Eye (tissue), 1 donor: ENCODE data around the gene CLPSL2.
A peak's percentile ranks its signal among the peaks of the same experiment; 100 is the strongest.
"Not testable (repeated sequence)": the region's sequence is repeated elsewhere in the genome, so short reads cannot be mapped to it uniquely, and the experiment has no call there.

Experiments used
- DNase-seq: peaks from one replicate; pipeline ENCODE4 v3.0.0-alpha.2; 2015

The CLPSL2 gene, protein sequence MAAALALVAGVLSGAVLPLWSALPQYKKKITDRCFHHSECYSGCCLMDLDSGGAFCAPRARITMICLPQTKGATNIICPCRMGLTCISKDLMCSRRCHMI

DNA sequence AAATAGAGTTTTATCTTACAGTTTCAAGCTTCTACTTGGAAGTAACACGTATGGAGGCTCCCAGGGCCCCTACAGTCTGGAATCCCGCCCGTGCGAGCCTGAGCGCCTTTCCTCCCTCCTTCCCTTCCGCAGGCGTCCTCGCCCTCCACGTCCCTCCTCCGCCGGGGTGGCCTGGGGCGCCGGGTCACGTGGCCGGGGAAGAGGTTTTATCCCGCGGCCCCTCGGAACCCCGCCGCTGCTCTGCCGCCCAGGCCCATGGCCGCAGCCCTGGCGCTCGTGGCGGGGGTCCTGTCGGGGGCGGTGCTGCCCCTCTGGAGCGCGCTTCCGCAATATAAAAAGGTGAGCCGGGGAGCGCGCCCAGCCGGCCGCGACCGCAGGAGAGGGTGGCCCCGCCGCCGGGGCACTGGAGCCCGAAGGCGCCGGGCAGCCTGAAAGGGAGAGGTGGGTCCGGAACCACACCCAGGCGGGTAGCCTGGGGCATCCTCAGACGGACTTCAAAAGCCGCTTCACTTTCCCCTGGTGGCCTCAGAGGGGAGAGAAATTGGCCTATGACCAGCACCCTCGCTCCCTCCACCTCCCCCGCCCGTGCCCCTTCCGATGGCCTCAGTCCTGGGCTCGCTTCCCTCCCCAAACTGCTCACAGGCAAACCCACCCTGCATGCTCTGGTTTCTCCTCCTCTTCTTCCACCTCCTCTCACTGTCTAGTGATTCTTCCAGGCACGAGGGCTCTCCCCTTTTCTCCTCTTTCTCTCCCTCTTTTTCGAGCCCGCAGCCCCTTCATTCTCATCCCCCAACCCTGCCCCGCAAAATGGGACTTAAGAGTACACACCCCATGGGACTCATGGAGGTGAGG, at the start of gene CLPSL2:
TSS of gene CLPSL2 (plus strand) at position 235 of the 852 bp plus-strand sequence. CDS start at position 256, 21 bp downstream.
- peak; percentile 58 for DNase-seq

DNA sequence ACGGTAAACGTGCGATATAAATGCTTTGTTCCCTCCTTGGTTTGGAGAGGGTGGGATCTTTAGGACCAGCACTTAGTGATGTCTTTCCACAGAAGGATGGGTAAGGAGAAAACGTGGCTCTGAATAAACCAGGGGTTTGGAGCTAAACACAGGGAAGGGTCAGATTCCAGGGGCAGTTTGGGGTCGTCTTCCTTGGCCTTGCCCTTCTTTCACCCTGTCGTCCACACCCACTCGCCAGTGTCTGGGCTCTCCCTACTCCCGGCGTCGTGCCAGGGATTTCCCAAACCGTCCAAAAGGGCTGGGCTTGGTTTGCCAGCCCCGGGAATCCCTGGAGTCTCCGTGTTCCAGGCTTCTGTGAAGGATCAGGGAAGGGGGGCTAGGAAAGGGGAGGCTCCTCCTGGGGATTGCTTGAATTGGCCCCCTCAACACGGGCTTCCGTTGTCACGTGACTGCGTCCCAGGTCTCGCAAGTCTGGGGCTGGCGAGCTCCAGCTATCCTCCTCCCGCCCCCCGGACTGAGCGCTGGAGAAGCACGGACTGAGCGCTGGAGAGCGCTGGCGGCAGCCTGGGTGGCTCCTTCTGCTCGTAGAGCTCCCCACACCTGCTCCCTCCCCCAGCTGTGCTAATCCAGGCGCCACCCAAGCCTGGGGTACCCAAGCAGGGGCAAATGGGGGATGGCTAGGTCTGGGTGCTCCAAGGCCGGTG, 49.0 kb upstream of the CLPSL2 start:
- DNase-seq, result peak; percentile 78

DNA sequence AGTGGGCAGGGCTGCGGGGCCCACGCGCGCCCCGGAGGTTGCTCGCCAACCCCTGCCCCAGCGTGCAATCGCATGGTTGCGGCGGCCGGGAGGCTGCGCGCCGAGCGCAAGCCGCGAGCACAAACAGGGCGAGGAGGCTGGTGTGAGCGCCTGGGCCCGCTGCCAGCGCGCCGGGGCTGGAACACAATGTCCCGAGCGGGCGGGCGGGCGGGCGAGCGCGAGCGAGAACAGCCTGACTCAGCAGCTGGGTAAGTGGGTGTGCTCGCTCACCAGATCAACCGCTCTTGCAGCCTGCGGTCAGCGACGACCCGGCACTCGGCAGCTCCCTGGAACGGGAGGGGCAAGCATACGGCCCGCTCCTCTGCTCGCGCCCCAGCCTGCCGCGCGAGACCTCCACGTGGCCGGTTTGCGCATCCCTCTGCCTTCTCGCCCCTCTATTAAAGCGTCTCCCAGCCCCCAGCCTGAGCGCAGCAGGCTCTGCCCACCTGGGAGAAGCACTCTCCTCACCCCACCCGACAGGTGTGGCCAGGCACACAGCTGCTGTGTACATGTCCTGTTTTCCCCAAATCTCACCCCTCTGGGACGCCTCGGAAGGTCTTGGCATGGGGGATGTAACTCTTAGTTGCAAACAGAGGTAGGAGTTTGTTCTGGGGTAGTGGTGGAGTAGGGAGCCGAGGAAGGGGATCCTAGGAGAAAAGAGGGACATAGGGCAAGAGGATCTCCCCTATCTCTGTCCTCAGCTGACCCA, 48.3 kb upstream of the CLPSL2 start:
- peak; percentile 91 for DNase-seq

DNA sequence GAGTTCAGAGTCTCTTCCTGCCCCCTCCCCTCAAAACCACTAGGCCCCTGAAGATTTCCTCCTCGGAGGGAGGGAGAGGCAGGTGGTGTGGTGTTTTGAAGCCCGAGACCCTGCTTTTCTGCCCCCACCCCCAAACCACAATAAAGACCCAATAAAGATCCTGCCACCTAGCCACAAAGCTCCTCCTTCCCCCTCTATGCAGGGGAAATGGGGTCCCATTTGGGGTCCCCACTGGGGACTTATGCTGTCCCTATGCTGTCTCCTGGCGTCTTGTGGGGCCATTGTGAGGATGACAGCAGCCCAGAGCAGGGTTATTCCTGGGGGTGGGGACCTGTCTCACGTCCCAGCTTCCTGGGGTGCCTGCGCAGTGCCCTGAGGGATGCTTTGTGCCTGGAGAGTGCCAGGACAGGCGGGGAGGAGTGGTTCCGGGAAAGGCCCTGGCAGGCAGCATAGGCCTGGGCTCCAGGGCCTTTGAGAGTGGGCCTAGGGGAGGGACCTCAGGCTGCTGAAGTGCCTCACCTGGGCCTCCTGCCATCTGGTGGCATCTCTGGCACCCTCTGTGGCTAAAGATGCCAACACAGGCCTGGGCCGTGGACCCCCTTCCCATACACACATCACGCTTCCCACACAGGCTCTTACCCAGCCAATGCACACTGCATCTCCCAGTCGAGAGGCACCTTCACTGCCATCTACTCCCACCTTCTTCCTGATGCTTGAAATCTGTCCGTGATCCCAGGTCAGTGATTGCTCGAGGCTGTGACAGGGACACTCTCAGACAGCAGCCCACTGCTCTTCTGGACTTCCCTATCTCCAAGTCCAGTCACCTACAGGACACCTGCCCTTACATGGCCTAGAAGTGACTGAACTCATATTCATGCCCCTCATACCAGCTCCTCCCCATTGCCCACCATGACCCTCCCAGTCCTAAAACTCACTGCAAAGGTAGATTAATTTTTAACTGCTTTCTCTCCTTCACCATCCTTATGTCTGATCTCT, 47.4 kb upstream of the CLPSL2 start:
- no peak for DNase-seq

DNA sequence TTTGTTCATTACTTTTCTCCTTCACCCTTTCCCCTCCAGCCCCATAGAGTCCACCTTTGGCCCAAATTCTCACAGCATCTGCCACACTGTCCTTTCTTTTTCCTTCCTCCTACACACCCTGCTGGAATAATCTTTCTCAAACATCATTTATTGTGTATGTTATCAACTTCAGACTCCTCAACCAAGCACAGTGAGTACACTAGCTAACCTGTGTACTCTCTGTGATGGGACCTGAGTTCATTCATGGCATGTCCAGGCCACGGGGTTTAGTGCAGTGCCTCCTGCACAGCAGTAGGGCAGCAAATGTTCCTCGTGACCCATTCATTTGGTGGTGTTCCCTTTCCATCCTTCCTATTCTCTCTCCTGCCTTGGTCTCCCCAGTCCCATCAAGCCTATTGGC, 46.7 kb upstream of the CLPSL2 start:
- no peak for DNase-seq

DNA sequence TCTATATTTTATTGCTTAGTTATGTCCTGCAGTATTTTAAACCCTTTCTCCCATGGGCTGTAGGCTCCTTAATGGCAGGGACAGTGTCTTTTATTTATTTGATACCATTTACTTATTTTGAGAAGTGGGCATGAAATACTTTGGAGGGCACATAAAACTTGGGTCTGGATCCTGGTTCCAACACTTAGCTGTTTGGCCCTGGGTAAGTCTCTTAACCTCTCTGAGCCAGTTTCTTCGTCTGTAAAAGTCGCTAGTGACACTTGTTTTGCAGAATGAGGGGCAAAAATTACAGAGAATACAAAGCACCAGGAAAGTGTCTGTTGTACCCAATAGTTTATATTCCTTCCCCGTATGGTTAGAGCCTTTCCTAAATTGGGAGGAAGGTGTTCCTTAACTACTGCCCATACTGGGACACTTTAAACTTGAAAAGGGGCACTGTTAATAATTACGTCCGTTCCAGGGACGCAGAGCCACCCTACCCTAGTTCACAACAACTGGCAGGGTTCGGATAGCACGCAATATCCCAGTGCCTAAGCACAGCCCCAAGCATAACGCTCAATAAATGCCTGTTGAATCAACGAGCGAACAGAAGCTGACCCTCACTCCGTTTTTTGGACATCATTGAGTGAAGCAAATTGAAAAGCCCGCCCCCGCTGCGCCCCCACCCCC, 45.5 kb upstream of the CLPSL2 start:
- no peak for DNase-seq

DNA sequence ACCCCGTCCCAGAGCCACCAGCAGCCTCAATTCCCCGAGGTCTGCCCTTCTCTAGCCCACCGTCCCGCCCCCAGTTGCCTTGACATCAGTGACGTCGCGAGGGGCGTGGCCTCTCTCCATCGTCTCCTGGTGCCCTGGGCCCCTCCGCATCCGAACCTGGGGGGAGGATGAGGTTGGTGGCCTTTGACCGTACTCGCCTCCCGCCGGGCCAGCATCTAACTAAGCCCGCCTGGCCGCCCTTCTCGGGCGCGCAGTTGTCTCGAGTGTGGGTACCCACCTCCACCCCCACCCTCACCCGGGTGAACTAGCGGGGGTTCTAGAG, 45.0 kb upstream of the CLPSL2 start:
- peak; percentile 97 for DNase-seq

DNA sequence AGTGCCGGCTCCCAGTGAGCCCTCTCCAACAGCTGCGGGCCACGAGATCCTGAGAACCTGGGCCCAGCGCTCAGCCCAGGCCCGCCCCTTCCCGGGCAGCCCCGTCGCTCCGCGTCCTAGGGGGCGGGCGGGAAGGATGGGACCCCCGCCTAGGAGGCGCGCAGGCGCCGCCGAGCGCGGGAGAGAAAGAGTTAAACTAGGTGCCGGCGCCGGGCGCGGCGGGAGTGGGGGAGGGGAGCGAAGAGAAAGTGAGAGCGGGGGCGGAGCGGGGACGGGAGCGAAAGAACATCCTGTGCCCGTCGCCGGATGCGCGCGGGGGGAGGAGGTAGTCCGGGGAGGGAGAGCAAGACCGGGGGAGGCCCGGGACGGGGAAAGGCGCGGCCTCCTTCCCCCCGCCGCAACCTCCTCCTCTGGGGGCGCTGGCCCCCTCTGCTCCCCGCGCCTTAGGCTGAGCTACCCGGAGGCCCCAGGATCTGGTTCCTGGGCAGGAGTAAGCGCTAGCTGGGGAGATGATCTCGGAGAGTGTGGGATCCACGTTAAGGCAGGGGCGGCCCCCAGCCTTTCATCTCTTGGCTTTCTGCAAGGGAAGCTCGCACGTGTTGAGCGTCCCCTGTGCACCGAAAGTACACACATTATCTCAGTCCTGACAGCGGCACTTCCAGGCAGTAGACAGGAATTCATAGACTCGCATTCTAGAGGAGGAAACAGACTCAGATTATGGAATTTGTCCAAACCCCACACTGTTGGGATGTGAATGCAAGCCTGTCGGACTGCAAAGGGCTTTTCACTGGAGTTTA, 44.5 kb upstream of the CLPSL2 start:
- peak; percentile 94 for DNase-seq

DNA sequence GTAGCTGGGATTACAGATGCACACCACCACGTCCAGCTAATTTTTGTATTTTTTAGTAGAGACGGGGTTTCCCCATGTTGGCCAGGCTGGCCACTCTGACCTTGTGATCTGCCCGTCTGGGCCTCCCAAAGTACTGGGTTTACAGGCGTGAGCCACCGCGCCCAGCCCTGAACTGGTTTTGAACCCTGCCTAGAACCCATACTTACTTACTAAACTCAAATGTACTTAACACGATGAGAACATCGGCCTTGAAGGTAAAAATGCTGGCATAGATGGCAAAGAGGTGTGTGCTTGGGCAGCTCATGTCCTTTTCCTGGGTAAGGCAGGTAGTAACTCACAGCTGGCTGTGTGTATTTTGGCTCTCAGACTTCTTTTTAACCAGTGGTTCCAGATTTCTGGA, 42.8 kb upstream of the CLPSL2 start:
- DNase-seq, result no peak

DNA sequence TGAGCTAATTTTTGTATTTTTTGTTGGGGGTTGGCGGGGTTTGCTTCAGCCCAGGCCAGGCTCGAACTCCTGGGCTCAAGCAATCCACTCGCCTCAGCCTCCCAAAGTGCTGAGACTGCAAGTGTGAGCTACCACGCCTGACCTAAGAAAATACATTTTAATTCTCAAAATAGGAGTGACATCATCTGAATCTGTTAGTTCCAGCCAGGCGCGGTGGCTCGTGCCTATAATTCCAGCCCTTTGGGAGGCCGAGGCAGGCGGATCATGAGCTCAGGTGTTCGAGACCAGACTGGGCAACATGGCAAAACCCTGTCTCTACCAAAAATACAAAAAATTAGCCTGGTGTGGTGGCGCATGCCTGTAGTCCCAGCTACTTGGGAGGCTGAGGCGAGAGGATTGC, 42.1 kb upstream of the CLPSL2 start:
- not testable (repeated sequence) for DNase-seq

DNA sequence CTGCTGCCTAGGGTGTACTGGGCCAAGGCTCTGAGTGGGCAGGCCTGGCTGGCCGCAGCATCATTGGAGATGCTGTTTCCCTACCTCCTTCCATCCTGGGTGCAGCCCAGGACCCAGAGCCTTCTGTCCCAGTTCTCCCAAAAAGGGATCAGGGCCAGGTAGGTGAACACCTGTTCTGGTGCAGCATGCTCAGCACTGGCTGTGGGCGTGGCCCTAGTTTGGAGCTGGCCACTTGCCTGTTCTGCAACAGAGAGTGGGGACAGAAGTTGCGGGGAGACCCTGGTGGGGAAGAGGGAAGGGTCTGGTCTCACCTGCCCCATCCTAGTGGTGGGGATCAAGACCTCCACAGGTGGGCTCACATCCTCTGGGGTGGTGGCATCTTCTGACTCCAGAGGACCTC, 40.9 kb upstream of the CLPSL2 start:
- no peak for DNase-seq

DNA sequence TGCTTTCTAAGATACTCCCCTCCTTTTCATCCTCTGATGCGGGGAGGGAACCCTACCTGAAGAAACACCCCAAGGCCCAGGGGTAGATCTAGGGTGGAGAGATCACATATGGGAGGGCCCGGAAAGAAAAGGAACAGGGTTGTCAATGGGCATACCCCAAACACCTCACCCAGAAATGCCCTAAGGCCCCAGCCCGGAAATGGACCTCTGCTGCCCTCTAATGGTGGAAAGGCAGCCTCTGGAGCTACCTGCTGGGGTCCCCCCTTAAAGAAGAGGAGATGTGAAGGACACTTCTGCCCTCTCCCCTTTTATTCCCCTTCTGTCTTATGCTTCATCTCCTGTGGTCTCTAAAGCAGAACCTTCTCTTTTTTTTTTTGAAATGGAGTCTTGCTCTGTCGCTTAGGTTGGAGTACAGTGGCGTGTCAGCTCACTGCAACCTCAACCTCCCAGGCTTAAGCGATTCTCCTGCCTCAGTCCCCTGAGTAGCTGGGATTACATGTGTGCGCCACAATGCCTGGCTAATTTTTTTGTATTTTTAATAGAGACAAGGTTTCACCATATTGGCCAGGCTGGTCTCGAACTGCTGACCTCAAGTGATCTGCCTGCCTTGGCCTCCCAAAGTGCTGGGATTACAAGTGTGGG, 40.0 kb upstream of the CLPSL2 start:
- peak; percentile 93 for DNase-seq

DNA sequence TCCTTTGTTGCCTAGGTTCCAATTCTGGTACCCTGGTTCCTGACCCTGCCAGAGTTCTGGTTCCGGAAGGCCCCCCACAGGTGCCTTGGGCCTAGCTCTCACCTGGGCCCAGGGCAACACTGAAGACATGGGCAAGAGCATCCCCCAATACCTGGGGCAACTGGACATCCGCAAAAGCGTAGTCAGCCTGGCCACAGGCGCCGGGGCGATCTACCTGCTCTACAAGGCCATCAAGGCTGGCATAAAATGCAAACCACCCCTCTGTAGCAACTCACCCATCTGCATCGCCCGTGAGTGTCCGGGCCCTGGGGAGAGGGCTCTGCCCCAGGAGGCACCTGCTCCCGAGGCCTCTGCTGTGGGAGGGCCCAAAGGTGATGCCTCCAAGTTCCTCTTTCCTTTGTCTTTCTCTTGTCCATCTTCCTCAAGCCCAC, 39.4 kb upstream of the CLPSL2 start, which contains the start of gene ARMC12:
TSS of gene ARMC12 (plus strand) at position 51 of the 431 bp plus-strand sequence. CDS start at position 128, 77 bp downstream.
- no peak for DNase-seq

DNA sequence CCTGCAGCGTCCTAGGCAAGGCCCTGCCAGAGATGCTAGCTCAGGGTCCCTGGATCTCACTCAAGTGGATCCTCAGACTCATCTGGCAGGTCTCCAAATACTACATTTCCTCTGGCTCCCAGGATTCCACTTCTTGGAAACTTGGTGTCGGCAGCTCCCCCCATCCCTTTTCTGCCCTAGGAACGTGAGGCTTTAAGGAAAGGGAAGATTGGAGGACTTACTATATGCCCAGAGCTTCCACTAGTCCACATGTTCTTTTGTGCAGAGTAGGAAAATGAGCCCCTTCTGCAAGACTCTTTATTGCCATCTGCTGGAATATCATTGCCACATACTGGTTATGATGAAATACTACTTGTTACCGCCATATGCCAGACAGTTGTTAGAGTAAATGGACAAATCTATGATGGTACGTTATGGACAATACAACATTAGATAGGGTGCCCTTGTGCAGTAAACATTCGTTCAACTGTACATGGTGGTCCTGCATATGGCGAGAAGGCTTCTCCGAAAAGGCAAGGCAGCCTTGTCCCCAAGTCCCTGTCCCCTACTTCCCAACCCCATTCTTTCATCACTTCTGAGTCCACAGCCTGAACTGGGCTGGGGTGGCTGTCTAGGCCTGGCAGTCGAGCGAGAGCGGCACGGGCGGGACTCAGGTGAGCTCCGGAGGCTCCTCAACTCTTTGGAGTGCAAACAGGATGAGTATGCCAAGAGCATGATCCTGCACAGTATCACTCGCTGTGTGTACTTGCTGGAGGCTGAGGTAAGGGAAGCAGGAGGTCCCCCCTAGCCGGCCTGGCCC, 38.8 kb upstream of the CLPSL2 start:
- DNase-seq, result peak; percentile 89

DNA sequence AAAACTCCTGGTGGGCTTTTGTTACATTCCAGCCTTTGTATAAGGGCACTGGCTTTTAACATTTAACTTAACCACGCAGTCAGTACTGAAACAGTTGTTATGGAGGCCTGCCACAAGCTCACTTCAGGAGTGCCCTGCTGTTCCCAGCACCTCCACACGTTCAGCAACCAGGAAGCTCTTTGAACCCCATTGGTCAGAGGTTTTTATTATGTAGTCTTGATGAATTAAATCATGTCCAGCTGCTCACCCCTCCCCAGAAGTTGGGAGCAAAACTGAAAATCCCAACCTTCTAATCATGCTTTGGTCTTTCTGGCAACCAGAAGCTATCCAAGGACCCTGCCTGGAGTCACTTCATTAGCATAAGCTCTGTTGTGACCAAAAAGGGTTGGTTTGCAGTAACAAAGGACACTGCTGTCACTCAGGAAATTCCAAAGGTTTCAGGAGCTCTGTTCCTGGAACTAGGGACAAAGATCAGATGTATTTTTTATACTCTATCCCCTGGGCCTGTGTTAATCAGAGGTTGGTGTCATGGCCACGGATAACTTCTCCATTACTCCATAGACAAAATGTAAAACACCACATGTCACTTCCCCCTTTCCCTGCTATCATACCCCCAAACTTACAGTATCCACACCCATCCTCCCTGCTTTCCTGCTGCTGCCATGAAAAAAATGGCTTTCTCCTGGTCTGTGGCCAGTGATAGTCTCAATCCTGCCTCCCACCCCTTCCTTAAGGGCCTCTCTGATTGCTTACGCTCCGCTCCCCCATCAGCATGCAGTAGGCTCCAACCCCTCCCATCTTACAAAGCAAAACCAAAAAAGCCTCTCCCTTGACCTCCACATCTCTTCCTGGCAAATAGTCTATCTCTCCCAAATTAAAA, 36.5 kb upstream of the CLPSL2 start:
- DNase-seq, result peak; percentile 38

DNA sequence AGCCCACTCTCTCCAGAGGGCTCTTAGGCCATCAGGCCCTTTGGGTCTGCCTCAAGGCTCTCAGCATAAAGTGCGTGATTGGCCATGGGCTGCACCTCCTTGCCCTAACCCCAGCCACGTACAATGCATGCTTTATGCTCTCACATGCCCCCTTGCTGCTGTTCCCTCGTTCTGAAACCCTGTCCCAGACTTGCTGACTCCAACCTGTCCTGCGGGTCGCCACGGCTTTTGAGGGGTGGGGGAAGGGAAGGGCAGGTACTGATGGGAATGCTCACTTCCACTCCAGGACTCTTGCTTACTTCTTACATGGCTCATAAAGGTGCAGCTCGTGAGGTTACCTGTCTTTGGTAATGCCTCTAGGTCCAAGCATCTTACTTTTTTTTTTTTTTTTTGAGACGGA, 33.6 kb upstream of the CLPSL2 start:
- DNase-seq, result no peak

DNA sequence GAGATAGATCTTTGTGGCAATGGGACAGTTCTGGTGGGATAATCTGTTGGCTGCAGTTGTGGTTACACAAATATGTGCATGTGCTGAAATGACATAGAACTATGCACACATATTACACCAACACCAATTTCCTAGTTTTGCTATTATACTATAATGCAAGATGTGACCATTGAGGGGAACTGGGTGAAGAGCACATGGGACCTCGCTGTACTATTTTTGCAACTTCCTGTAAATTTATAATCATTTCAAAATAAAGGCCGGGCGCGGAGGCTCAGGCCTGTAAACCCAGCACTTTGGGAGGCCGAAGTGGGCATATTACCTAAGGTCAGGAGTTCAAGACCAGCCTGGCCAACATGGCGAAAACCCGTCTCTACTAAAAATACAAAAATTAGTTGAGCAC, 30.9 kb upstream of the CLPSL2 start:
- no peak for DNase-seq

DNA sequence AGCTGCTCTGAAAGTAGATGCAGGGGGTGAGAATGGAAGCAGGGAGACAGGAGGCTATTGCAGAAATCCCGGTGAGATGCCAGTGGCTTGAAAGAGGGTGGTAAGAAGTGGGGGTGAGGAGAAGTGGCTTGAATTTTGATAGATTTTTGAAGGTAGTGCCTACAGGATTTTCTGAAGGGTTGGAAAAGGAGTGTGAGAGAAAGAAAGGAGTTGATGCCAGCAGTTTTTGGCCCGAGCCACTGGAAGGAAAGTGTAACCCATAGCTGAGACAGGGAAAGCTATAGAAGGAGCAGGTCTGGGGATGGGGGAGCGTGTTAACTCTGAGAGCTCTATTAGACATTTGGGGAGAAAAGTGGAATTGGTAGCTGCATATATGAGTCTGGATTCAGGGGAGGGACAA, 29.9 kb upstream of the CLPSL2 start:
- no peak for DNase-seq
